NCI-H1694 (cell line): ENCODE data around the gene ZNF410.

ENCODE experiments used
- DNase-seq: peaks from one replicate; lab custom pipeline; 2025; lab: John Stamatoyannopoulos, UW

Gene ZNF410

DNA sequence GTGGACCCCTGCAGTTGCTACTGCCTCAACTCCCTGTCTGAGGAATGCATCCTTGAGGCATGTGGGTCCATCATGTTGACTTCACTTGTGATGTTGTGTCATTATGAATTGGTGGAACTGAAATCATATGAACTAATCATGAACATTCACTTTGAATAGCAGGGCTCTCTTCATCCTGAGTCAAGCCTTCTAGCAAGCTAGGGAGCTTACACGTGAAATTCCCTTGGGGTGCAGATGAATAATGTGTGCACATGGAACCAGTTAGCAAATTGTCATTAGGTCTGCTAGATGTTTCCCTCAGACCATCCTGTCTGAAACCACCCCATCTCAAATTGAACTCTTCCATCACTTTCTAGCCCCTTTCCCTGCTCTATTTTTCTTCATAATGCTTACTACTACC lies 67.1 kb downstream of the ZNF410 start:
- no peak for DNase-seq

DNA sequence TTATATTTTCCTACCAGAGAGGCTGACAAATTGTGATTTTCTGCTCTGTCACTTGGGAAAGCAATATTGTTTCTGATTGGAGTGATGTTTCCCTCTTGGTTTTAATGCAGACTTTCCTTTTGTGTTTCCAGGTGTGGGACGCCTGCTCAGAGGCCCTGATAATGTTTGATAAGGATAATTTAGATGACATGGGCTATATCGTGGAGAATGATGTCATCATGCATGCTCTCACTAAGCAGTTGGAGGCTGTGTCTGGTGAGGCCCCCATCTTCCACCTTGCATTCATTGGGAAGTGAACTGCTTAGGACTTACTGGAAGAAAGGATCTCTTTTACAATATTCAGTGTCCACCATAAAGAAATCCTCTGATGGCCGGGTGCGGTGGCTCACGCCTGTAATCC lies 69.0 kb downstream of the ZNF410 start:
- no peak for DNase-seq

DNA sequence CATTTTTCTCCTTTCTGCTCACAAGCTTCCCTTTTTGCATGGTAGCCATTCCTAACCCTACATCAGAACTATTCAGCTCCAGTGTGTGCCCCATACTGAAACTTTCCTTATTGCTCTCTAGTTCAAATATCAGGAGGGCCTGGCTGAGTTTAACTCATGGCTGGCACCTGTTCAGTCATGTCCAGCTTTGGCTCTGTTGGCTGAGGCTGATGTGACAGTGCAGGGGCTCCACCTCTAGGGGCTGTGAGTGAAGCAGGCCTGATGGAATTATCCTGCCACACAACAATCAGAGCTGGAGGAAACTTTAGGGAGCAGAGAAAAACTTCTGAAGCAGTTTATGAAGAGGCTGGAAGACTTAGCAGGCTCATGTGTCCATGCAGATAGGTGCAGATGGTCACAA lies 71.9 kb downstream of the ZNF410 start:
- DNase-seq = no peak

DNA sequence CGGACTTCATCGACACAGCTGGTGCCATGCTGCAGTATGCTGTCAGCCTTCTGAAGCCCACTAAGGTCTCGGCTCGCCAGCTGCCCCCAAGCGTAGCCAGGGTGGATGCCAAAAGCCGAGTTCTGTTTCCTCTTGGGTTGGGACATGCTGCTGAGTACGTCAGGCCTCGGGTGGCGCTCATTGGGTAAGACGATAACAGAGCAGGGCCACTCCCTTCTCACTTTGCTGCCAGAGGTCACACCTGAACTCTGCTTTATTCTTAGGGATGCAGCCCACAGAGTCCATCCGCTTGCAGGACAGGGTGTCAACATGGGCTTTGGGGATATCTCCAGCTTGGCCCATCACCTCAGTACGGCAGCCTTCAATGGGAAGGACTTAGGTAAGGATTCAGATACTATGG lies 74.5 kb downstream of the ZNF410 start:
- no peak for DNase-seq

DNA sequence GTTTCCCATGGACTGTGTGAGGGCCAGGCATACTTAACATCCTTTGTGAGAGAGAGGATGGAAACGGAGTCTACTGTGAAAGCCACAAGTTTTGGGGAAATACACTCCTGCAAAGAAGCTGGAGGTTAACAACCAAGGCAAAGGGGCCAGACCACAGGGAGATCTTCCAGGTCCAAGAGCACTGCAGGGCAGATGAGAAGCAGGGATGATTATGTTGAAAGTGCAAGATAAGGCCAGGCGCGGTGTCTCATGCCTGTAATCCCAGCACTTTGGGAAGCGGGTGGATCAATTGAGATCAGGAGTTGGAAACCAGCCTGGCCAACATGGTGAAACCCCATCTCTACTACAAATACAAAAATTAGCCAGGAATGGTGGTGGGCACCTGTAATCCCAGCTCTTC lies 78.6 kb downstream of the ZNF410 start:
- no peak for DNase-seq

DNA sequence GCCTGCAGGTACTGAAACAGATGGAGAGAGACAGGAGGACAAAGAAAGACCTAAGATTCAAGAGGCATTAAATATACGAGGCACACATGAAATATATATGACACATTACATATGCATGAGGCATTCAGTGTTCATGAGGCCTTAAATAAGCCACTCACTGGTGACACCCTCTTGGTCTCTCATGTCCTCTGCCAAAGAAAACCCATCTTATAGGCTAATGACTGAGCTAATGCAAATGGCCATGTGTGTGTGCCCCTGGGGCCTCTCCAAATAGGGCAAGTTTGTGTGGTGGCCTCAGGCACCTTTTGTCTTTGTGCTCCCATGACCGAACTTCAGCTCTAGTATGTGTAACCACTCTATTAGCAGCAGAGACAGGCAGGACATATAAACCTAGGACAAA lies 82.2 kb downstream of the ZNF410 start:
- no peak for DNase-seq

DNA sequence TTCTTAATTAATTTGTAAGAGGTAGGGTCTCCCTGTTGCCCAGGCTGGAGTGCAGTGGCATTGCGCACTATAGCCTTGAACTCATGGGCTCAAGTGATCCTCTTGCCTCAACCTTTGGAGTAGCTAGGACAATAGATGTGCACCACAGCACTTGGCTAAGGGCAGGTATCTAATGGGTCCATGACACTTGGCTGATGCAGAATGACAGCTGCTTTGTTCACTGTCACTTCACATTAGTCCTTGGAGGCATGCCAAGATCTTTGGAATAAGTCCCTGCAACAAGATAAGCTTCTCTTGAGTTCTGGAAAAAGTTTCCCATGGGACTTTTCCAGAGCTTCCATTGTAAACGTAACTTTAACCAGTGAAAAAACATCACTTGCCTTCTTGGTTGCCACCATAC lies 86.8 kb downstream of the ZNF410 start:
- DNase-seq = no peak

DNA sequence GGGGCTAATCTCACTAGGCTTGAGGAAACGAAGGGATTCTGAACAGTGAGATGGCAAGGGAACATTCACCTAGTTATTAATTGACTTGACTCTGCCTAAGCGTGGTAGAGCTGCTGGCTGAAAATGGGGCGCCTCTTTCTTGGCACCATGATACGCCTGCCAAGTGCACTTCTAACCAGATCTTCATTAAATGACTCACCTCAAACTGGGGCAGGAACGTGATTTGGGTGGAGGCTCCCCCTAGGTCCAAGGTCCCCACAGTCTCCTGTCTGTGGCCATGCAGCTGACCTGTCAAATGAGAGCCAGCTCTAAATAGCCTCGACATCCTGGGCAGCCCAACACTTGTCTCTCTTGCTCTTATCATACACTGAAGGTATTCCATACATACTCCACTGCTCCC lies 89.5 kb downstream of the ZNF410 start:
- no peak for DNase-seq

DNA sequence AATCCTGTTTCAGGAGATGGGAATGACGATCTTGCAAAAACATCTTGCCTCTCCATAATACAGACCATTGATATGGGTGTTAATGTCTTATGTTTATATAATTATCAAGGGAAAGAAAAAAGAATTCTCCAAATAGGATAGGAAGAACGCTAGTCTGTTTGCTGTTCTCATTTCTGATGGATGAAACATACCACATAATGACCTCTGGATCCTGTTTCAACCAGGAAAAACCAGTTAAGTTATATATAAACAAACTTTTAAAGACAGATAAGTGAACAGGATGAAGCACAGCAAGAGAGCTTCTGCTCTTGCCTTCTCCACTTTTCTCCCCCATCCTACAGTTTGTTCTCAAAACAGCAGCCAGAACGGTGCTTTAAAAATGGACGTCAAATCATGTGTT lies 91.2 kb downstream of the ZNF410 start:
- no peak for DNase-seq
